AG10803 (cell line): ENCODE measurements around the gene PLEKHJ1.

Experiments used
- DNase-seq: peaks from one replicate; pipeline ENCODE4 v3.0.0; 2010; ENCODE audit warnings: low read depth
- H3K4me3 ChIP-seq: 2 replicates; pipeline ENCODE4 v1.5.1; 2011; ENCODE audit warnings: mild to moderate bottlenecking, low read length, control low read depth
- CTCF ChIP-seq: conservative IDR thresholded peaks from 2 replicates; pipeline ENCODE4 v1.5.1; 2011; ENCODE audit warnings: mild to moderate bottlenecking, low read length, control low read depth, inconsistent platforms

PLEKHJ1 gene

GRCh38 chr19:2251106-2252054 lies 15.3 kb upstream of the PLEKHJ1 start:
- DNase-seq: no peak
- no peak for TF ChIP-seq CTCF
- H3K4me3 ChIP-seq: no peak overlapping the region

DNA sequence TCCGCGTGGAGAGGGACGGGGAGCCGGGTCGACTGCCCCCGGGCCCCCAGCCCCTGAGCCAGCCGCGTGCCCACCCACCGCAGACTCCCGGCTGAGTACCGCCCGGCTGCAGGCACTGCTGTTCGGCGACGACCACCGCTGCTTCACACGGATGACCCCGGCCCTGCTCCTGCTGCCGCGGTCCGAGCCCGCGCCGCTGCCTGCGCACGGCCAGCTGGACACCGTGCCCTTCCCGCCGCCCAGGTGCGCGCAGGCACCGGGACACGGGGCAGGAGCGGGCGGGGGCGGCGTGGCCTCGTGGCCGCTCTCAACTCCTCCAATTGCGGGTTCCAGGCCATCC lies 14.6 kb upstream of the PLEKHJ1 start:
- no peak for DNase-seq
- TF ChIP-seq CTCF: no peak
- no peak overlapping the region for H3K4me3 ChIP-seq

GRCh38 chr19:2249880-2250765 lies 14.0 kb upstream of the PLEKHJ1 start:
- no peak overlapping the region for H3K4me3 ChIP-seq
- no peak for TF ChIP-seq CTCF
- DNase-seq: no peak

DNA sequence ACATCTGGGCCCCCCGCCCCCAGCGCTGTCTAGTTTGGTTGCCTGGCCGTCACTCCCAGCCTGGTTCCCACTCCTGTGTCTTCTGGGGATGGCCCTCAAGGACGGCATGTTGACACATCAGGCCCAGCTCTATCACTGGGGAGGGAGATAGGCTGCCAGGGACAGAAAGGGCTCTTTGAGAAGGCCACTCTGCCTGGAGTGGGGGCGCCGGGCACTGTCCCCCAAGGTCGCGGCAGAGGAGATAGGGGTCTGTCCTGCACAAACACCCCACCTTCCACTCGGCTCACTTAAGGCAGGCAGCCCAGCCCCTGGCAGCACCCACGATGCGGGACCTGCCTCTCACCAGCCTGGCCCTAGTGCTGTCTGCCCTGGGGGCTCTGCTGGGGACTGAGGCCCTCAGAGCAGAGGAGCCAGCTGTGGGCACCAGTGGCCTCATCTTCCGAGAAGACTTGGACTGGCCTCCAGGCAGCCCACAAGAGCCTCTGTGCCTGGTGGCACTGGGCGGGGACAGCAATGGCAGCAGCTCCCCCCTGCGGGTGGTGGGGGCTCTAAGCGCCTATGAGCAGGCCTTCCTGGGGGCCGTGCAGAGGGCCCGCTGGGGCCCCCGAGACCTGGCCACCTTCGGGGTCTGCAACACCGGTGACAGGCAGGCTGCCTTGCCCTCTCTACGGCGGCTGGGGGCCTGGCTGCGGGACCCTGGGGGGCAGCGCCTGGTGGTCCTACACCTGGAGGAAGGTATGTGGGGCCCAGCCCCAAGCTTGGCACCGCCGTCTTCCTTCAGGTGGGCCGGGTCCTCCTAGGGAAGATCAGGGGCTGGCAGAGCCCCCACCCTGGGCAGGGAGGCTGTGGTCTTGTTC lies 13.1 kb upstream of the PLEKHJ1 start, which contains the start of gene AMH:
TSS of gene AMH (plus strand) at position 314 of the 857 bp plus-strand sequence. CDS start at position 324, 10 bp downstream.
- no peak for TF ChIP-seq CTCF
- H3K4me3 ChIP-seq: no peak within 1 kb of the TSS
- no peak for DNase-seq

DNA sequence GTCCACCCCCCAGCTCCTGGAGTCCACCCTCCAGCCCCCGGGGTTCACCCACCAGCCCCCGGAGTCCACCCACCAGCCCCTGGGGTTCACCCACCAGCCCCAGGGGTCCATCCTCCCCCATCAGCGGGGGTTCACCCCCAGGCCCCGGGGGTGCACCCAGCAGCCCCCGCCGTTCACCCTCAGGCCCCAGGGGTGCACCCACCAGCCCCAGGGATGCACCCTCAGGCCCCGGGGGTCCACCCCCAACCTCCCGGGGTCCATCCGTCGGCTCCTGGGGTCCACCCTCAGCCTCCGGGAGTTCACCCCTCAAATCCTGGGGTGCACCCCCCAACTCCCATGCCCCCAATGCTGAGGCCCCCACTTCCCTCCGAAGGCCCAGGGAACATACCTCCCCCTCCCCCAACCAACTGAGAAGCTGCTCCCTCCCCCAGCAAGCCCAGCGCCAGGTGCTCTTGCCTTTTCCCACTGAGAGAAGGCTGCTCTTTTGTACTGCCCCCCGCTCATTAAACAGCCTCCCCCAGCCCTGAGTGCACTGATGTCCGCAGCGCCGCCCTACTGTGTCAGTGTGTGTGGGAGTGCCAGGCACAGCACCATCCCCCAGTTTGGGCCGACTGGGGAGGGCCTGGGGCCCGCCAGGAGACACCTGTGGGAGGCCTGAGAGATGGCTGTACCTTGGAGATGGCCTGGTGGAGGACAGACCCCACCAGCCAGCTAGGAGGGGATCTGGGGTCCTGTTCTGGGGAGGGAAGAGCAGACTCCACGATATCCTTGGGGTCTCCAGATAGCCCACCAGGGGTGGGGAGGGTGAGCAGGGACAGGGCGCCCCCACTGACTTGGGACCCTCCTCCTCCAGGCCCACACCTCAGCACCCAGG lies 12.2 kb upstream of the PLEKHJ1 start:
- no peak for TF ChIP-seq CTCF
- DNase-seq: no peak
- H3K4me3 ChIP-seq: no peak overlapping the region
